Middle frontal gyrus (tissue), 1 donor: ENCODE measurements around the gene NAXD.
"Not testable (repeated sequence)": the region's sequence is repeated elsewhere in the genome, so short reads cannot be mapped to it uniquely, and the experiment has no call there.

ENCODE experiments used
- DNase-seq: peaks from one replicate; pipeline ENCODE4 v3.0.0-alpha.2; 2015; ENCODE audit warnings: low spot score; ENCODE audit errors: extremely low spot score

Gene NAXD

GRCh38 chr13:110662777-110663443 is 47.6 kb downstream of the NAXD start:
- no peak for DNase-seq

GRCh38 chr13:110663491-110663890 is 48.1 kb downstream of the NAXD start:
- DNase-seq = no peak

GRCh38 chr13:110664041-110664440 is 48.7 kb downstream of the NAXD start:
- DNase-seq = no peak

- DNase-seq = no peak
Measured at GRCh38 chr13:110664673-110665072, 49.3 kb downstream of the NAXD start.

- no peak for DNase-seq
Measured at GRCh38 chr13:110665491-110666254, 50.3 kb downstream of the NAXD start.

GRCh38 chr13:110666255-110666533 is 50.8 kb downstream of the NAXD start:
- DNase-seq = no peak

GRCh38 chr13:110669036-110669435 is 53.7 kb downstream of the NAXD start:
- DNase-seq = no peak

GRCh38 chr13:110669814-110670213 is 54.5 kb downstream of the NAXD start:
- not testable (repeated sequence) for DNase-seq

- DNase-seq = no peak
Measured at GRCh38 chr13:110676595-110677587, 61.5 kb downstream of the NAXD start.

GRCh38 chr13:110677731-110678545 is 62.6 kb downstream of the NAXD start:
- DNase-seq = no peak

- DNase-seq = no peak
Measured at GRCh38 chr13:110680852-110681251, 65.5 kb downstream of the NAXD start.

GRCh38 chr13:110681868-110682550 is 66.7 kb downstream of the NAXD start:
- no peak for DNase-seq

GRCh38 chr13:110682746-110683145 is 67.4 kb downstream of the NAXD start:
- no peak for DNase-seq

- DNase-seq = no peak
Measured at GRCh38 chr13:110683203-110683883, 68.0 kb downstream of the NAXD start.

- no peak for DNase-seq
Measured at GRCh38 chr13:110683921-110684320, 68.6 kb downstream of the NAXD start.

GRCh38 chr13:110684388-110685056 is 69.2 kb downstream of the NAXD start:
- DNase-seq = no peak

- no peak for DNase-seq
Measured at GRCh38 chr13:110685305-110686020, 70.1 kb downstream of the NAXD start.

GRCh38 chr13:110687736-110688135 is 72.4 kb downstream of the NAXD start:
- no peak for DNase-seq

- no peak for DNase-seq
Measured at GRCh38 chr13:110689041-110689440, 73.7 kb downstream of the NAXD start.
